Duodenal mucosa (tissue), 2 donors: ENCODE results near the gene CRTAC1.

Experiments used
- H3K27ac ChIP-seq: one replicate; pipeline ENCODE4 v1.7.0; 2013; ENCODE audit warnings: low read depth, low read length
- H3K27me3 ChIP-seq, 2 donors: one replicate each; pipeline ENCODE4 v1.7.0; 2013; ENCODE audit warnings: low read length in 2 of 2, control low read depth in 1 of 2; ENCODE audit not compliant: insufficient read depth in 2 of 2, control insufficient read depth in 1 of 2
- H3K36me3 ChIP-seq, 2 donors: one replicate each; pipeline ENCODE4 v1.7.0; 2013; ENCODE audit warnings: low read length in 2 of 2, control low read depth in 1 of 2; ENCODE audit not compliant: insufficient read depth in 2 of 2, control insufficient read depth in 1 of 2
- H3K4me1 ChIP-seq, 2 donors: one replicate each; pipeline ENCODE4 v1.7.0; 2013; ENCODE audit warnings: low read length in 2 of 2, control low read depth in 1 of 2; ENCODE audit not compliant: insufficient read depth in 2 of 2, control insufficient read depth in 1 of 2
- H3K4me3 ChIP-seq, 2 donors: one replicate each; pipeline ENCODE4 v1.7.0; 2013; ENCODE audit warnings: low read length in 2 of 2, low read depth in 1 of 2
- H3K9ac ChIP-seq, 2 donors: one replicate each; pipeline ENCODE4 v1.7.0; 2013; ENCODE audit warnings: low read length in 2 of 2, low read depth in 1 of 2
- H3K9me3 ChIP-seq, 2 donors: one replicate each; pipeline ENCODE4 v1.7.0; 2013; ENCODE audit warnings: low read length in 2 of 2, control low read depth in 1 of 2; ENCODE audit not compliant: control insufficient read depth in 1 of 2

The CRTAC1 gene

DNA sequence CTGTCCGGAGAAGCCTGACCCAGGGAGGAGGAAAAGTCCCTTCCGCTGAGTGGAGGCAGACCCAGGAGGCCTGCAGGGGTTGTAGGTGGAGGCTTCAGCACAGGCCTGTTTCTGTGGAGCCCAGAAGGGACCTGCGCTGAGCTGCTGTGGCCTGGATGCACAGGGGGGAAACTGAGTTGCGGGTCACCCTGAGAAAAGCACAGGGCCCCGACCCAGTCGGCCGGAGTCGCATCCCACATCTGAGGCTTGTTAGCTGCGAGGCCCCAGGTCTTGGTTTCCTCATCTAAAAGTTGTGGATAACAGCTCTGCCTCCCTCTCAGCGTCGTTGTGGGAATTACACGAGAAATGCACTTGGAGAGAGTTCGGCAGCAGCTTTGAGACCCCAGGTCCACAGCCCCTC, 104.4 kb downstream of the CRTAC1 start:
- Histone ChIP-seq H3K9ac (no peak overlapping the region), H3K9me3 (no peaks in the 10 kb centered on the region), H3K27ac (no peak overlapping the region), H3K4me1 (no peaks in the 10 kb centered on the region), H3K4me3 (no peak overlapping the region), H3K36me3 (no peaks in the 10 kb centered on the region), H3K27me3 (peaks cover 8 to 19% of the 10 kb centered on the region in 2 donors)

DNA sequence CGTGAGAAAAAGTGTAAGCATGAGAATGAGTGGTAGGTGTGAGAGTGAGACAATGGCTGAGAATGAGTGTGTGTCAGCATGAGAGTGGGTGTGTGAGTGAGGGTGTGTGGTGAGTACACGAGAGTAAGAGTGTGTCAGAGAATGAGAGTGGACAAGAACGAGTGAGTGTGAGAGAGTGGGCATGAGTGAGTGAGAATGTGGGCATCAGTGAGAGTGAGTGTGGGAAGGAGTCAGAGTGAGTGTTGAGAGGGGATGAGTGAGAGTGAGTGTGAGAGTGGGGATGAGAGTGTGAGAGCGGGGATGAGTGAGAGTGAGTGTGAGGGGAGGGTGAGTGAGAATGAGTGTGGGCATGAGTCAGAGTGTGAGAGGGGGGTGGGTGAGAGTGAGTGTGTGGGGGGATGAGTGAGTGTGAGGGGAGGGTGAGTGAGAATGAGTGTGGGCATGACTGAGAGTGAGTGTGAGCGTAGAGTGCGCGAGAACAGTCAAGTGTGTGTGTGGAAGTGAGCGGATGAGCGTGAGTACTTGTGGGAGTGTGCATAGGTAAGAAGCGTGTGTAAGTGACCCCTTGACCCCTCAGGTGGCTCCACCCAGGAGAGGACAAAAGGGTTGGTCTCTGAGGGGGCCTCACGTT, 105.0 kb downstream of the CRTAC1 start:
- H3K27me3 ChIP-seq, result peaks cover 8 to 19% of the 10 kb centered on the region in 2 donors
- no peak overlapping the region for H3K9ac ChIP-seq
- H3K27ac ChIP-seq, result no peak overlapping the region
- no peak overlapping the region for H3K4me3 ChIP-seq
- H3K4me1 ChIP-seq, result no peaks in the 10 kb centered on the region
- H3K36me3 ChIP-seq, result no peaks in the 10 kb centered on the region
- no peaks in the 10 kb centered on the region for H3K9me3 ChIP-seq

GRCh38 chr10:97924678-97925077, 105.7 kb downstream of the CRTAC1 start:
- Histone ChIP-seq H3K9ac (no peak overlapping the region), H3K27ac (no peak overlapping the region), H3K4me1 (no peaks in the 10 kb centered on the region), H3K27me3 (peaks cover 8 to 18% of the 10 kb centered on the region in 2 donors), H3K4me3 (no peak overlapping the region), H3K36me3 (no peaks in the 10 kb centered on the region), H3K9me3 (no peaks in the 10 kb centered on the region)

DNA sequence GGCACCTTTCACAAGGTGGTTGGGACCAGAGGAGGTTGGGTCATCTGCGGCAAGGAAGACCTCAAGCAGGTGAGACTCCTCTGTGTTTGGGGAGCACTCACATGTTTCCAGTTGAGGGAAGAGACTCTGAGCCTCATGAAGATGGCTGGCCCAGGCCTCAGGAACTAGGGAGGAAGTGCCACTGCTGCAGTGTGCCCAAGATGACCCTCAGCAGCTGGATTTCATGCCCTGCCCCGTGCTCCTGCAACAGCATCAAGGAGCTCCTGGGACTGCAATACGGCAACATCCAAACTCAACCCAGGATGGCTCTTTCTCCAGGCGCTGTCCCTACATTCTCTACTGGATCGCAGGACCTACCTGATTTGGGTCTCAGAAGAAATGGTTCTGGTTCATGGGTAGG, 106.9 kb downstream of the CRTAC1 start:
- H3K27me3 ChIP-seq, result peaks cover 7 to 9% of the 10 kb centered on the region in 2 donors
- no peak overlapping the region for H3K27ac ChIP-seq
- no peaks in the 10 kb centered on the region for H3K9me3 ChIP-seq
- H3K4me3 ChIP-seq, result no peak overlapping the region
- no peaks in the 10 kb centered on the region for H3K36me3 ChIP-seq
- no peak overlapping the region for H3K9ac ChIP-seq
- H3K4me1 ChIP-seq, result no peaks in the 10 kb centered on the region

DNA sequence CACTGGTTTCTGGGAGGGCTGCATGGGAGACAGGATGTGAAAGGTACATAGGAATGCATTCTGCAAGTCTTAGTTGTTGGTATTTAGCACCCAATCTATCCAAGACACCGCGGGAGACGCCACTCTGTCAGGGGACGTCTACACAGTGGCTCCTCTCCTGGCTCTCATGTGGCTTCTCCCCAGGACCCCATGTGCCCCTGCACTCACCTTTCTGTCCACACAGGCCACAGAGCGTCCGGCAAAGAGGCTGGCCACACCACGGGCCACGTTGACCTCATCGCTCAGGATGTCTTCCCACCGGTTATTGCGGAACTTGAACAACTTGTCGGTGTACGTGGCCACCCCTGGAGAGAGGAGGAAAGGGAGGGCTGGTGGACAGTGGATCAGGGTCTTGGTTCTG, 107.4 kb downstream of the CRTAC1 start:
- no peak overlapping the region for H3K4me3 ChIP-seq
- H3K27ac ChIP-seq, result no peak overlapping the region
- H3K4me1 ChIP-seq, result no peaks in the 10 kb centered on the region
- H3K9ac ChIP-seq, result no peak overlapping the region
- no peaks in the 10 kb centered on the region for H3K9me3 ChIP-seq
- no peaks in the 10 kb centered on the region for H3K36me3 ChIP-seq
- H3K27me3 ChIP-seq, result peaks cover 3 to 8% of the 10 kb centered on the region in 2 donors

- H3K27me3 ChIP-seq, result peaks cover 3 to 4% of the 10 kb centered on the region in 2 donors
- H3K9ac ChIP-seq, result no peak overlapping the region
- H3K4me3 ChIP-seq, result no peak overlapping the region
- H3K4me1 ChIP-seq, result no peaks in the 10 kb centered on the region
- H3K27ac ChIP-seq, result no peak overlapping the region
- no peaks in the 10 kb centered on the region for H3K36me3 ChIP-seq
- no peaks in the 10 kb centered on the region for H3K9me3 ChIP-seq
Measured at GRCh38 chr10:97922022-97922758, 108.2 kb downstream of the CRTAC1 start.

DNA sequence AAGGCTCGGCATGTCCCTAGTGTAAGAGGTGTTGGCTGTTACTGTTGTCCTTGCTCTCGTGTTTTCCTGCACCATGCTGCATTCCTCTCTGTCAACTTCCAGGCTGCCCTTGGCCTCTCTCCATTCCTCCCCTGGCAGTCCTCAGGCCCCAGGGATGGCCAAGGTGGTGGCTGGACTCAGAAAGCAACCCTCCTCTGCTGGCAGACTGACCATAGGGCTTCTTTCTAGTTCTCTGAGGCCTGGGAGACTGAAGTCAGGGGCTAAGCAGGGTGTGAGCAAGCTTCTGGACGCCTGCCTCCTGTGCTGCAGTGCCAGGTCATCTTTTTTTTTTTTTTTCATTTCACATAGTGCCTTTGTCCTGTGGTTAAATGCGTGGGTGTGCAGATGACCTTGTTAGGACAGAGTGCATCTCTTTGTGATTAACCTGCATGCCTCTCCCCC, 108.8 kb downstream of the CRTAC1 start:
- H3K9me3 ChIP-seq, result no peaks in the 10 kb centered on the region
- no peak overlapping the region for H3K27ac ChIP-seq
- peaks cover 3 to 4% of the 10 kb centered on the region in 2 donors for H3K27me3 ChIP-seq
- no peak overlapping the region for H3K9ac ChIP-seq
- H3K4me3 ChIP-seq, result no peak overlapping the region
- H3K36me3 ChIP-seq, result no peaks in the 10 kb centered on the region
- no peaks in the 10 kb centered on the region for H3K4me1 ChIP-seq

DNA sequence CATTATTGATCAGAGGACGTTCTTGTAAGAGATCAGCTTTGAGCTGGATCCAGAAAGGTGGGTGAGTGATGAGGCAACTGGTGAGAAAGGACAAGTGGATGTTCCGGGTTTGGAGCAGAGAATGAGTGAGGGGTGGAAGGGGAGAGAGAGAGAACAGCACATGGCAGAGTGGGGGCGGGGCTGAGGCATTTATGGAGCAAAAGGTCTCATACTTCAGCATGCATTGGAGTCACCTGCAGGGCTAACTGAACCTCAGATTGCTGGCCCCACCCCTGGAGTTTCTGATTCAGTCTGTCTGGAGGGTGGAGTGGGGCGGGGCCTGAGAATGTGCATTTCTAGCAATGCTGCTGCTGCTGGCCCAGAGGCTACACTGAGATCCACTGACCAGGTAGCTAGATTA, 109.6 kb downstream of the CRTAC1 start:
- Histone ChIP-seq H3K27ac (no peak overlapping the region), H3K9ac (no peak overlapping the region), H3K9me3 (no peaks in the 10 kb centered on the region), H3K4me1 (no peaks in the 10 kb centered on the region), H3K4me3 (no peak overlapping the region), H3K36me3 (no peaks in the 10 kb centered on the region), H3K27me3 (peaks cover 3 to 4% of the 10 kb centered on the region in 2 donors)

DNA sequence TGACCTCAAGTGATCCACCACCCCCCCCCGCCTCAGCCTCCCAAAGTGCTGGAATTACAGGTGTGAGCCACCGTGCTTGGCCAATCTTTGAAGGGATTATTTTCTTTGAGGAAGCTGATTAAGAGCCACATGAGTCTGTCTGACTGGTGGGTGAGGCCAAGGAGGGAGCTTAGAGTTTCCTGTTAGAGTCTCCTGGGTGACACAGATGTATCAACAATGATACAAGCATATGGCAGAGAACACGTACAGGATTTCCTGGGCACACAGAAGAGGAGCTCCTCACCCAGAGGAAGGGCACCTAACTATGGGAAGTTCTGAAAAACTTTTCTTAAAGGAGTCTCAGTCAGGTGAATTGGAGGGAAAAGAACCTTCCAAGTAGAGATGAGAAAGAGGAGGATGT, 111.4 kb downstream of the CRTAC1 start:
- Histone ChIP-seq H3K9ac (no peak overlapping the region), H3K4me1 (peaks cover 0 to 4% of the 10 kb centered on the region in 2 donors), H3K36me3 (no peaks in the 10 kb centered on the region), H3K4me3 (no peak overlapping the region), H3K9me3 (no peaks in the 10 kb centered on the region), H3K27ac (no peak overlapping the region), H3K27me3 (peaks cover 3 to 5% of the 10 kb centered on the region in 2 donors)

DNA sequence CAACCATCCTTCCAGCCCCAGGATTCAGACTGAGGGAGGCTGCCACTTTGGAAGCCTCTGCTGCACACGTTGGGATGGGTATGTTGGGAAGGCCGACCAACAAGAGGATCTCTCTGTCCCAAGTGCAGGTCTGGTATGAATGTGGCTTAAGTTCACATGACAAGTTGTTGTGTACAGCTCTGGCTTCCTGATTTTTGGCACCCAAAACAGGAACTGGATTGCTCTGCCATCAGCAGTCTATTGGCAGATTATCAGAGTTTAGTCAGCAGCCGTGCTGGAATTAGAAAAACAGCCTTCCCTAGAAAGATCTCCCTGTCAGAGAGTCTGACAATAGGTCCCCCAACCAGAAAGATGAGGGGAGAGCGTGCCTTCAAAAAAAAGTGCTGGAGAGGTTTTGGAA, 113.8 kb downstream of the CRTAC1 start:
- Histone ChIP-seq H3K36me3 (no peaks in the 10 kb centered on the region), H3K4me3 (no peak overlapping the region), H3K27ac (no peak overlapping the region), H3K9me3 (no peaks in the 10 kb centered on the region), H3K4me1 (peaks cover 0 to 4% of the 10 kb centered on the region in 2 donors), H3K27me3 (peaks cover 3 to 5% of the 10 kb centered on the region in 2 donors), H3K9ac (no peak overlapping the region)
